CD1c-positive myeloid dendritic cell (primary cell): ENCODE data around the gene PFKFB3.
"Not testable (repeated sequence)": the region's sequence is repeated elsewhere in the genome, so short reads cannot be mapped to it uniquely, and the experiment has no call there.

Experiments
- DNase-seq: peaks from one replicate; pipeline ENCODE4 v3.0.0-alpha.2; 2016; ENCODE audit errors: extremely low spot score

Gene PFKFB3

GRCh38 chr10:6202098-6202683 is 541 bp upstream of the PFKFB3 start:
- DNase-seq = no peak

GRCh38 chr10:6203331-6204062 is 765 bp downstream of the PFKFB3 start:
- DNase-seq = peak; percentile 55

GRCh38 chr10:6204063-6204340 is 1.3 kb downstream of the PFKFB3 start:
- no peak for DNase-seq

DNA sequence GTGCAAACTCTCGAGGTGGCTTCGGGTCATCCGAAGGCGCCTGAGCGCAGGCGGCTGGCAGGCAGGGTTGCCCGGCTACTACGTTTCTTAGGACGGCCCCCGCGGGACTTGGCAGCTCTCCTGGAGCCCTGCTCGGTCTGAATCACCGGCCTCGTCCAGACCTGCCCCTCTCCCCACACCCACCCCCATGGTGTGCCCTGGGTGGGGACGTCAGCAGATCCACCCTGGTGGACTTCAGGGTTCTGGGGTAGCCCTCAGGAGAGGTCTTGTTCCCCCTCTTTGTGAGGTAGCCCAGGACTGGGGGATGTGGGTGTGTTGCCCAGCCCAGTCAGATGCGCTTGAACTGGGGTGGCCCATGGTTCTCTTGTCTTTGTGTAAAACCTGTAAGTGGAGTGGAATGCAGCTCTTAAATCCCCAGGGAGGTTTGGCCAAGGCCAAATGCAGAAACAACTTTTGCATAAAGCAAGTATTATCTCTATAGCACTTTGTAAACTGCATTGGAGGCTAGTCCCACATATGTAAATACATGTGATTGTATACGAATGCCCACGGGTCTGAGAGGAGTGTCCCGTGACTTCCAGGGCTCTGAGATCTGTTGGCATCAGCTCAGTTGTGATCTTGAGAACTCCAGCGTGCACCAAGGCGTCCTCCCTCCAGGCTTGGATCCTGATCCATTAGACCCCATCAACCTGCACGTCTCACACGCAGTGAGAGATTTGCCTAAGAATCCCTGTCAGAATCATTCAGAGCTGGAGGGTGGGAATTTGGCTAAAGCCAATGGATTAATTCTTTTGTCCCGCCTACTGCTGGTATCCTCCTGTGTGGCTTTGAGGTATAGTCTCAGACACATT is 1.8 kb downstream of the PFKFB3 start:
- no peak for DNase-seq

- not testable (repeated sequence) for DNase-seq
Measured at GRCh38 chr10:6206486-6206885, 3.8 kb downstream of the PFKFB3 start.

- DNase-seq = no peak
Measured at GRCh38 chr10:6207658-6208057, 4.9 kb downstream of the PFKFB3 start.

DNA sequence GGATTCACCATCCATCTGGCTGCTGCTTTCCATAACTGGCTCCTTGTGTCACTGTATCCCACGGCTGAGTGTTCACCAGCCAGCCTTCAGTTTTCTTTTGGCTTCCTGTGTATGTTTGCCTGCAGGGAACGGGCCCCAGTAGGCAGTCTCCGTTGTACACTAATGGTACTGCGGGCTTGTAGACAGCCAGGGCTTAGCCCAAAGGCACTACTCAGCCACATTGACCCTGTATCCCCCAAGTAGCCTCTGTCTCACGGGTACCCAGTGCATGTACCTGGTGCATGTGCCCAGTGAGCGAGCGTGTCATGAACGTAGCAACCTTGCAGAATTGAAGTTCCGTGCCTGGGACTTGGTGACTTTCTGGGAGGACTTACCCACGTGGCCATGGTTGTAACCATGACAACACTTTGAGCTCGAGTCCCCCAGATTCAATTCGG is 6.1 kb downstream of the PFKFB3 start:
- DNase-seq = no peak

- no peak for DNase-seq
Measured at GRCh38 chr10:6211341-6211670, 8.6 kb downstream of the PFKFB3 start.

DNA sequence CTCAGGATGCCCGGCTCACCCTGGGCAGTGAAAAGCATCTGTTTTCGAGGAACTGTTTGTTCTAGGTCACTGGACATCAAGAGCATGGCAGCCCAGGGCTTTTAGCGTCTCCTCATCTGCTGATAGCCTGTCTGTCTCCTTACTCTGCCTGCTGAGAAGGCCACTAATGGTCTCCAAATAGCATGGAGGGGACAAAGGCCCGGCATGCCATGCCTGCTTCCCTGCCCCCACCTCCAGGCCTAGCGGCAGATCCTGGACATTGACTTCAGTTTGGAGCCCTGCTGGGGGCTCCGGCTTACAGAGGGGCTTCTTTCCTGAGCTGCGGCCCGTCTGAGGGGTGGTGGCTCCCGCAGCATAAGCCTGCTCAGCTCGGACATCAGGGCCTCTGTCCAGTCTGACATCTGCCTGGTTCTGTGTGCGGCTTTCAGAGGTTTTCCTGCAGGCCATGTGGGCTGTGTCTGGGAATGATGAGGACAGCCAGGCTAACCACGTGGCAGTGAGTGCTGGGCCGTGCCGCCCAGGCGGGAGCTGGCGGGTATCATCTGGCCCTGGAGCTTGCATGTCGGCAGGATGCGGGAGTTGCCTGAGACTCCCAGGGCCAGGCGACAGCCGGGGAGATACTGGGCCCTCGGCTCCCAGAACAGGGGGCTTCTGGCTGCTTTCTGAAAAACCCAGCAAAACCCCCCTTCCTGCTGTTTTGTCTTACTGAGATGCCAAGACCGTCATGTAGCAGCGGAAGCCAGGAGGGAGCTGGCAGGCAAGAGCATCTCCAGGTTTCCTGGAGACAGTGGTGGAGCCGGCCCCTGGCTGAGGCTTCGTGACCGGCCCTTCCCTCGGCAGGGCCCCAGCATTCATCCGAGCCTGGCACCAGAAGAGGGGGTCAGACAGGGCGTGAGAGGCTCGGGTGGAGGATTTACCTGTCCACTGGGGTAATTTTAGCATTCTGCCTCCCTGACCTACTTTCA is 9.2 kb downstream of the PFKFB3 start:
- no peak for DNase-seq

DNA sequence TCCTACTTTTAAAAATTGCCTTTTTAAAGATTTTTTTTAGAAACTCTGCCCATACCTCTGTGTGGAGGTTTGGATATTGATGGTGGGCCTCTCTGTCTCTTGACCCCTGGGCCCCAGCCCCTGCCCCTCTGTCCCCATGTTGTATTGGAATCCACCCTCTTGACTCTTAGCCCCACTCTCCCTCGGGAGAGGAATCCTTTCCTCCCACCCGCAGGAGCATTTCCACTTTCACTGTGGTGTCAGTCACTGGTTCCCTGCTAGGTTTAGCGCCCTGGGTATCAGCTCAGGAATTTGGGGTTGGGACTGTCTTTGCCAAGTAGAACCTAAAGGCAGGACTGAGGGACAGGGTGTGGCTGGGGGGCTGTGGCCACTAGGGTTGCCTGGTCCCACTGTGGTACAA is 10.1 kb downstream of the PFKFB3 start:
- DNase-seq = no peak

- no peak for DNase-seq
Measured at GRCh38 chr10:6213257-6213905, 10.6 kb downstream of the PFKFB3 start.

- no peak for DNase-seq
Measured at GRCh38 chr10:6213908-6214307, 11.2 kb downstream of the PFKFB3 start.

- no peak for DNase-seq
Measured at GRCh38 chr10:6214612-6215011, 11.9 kb downstream of the PFKFB3 start.

- DNase-seq = no peak
Measured at GRCh38 chr10:6215241-6215640, 12.5 kb downstream of the PFKFB3 start.

- no peak for DNase-seq
Measured at GRCh38 chr10:6215683-6216484, 13.2 kb downstream of the PFKFB3 start.

GRCh38 chr10:6216916-6217315 is 14.2 kb downstream of the PFKFB3 start:
- no peak for DNase-seq

DNA sequence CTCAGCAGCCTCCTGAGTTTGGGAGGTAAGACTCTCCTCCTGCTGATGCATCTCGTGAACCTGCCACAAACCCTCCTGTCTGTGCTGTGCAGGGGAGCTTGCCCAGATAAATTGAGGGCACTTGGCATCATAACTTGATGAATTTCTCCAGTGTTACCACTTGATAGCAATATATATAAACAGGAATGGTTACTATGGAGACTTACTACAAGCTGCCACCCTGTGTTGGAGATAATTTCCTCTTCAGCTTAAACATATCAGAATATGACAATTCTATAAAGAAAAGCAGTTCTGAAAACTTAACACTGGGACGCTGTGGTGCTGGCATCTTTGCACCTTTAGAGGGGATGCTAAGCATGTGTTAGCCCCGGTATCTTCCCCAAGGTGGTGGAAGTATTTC is 14.9 kb downstream of the PFKFB3 start:
- DNase-seq = no peak

DNA sequence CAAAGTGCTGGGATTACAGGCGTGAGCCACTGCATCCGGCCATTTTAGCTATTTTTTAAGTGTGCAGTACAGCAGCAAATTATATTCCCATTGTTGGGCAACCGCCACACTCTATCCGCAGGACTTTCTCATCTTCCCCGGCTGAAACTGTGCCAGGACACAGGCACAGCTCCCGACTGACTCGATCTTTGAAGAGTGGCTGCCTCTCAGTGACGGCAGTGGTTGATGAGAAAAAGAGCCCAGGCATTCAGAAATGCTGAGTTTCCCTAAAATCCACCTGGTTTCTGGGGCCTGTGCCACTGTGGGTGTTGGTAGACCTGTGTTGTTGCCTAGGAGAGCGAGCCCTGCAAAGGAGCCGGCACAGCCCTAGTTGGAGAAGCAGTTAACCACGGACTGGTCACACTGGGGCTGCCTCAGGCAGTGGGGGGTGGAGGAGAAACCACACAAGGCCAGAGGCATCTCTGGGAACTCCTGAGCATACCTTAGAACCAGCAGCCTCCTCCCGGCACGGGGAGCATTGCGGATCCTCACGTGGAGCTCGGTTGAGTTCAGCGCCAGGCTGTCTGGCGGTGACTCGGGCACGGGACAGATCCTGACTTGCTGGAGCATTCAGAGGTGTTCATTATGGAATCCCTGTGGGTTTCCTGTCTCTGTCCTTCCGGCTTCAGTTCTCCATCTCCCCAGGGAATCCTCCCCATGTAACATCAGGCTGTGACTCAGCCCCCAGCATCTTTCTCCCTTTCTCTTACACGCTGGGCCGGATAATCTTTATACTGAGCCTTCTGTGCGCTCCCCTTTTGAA is 16.2 kb downstream of the PFKFB3 start:
- no peak for DNase-seq

- no peak for DNase-seq
Measured at GRCh38 chr10:6219494-6219836, 16.7 kb downstream of the PFKFB3 start.
